Putamen (tissue), 1 donor: ENCODE measurements around the gene PHKB.

ENCODE experiments used
- DNase-seq: peaks from one replicate; pipeline ENCODE4 v3.0.0-alpha.2; 2016; ENCODE audit warnings: low spot score

Gene PHKB

DNA sequence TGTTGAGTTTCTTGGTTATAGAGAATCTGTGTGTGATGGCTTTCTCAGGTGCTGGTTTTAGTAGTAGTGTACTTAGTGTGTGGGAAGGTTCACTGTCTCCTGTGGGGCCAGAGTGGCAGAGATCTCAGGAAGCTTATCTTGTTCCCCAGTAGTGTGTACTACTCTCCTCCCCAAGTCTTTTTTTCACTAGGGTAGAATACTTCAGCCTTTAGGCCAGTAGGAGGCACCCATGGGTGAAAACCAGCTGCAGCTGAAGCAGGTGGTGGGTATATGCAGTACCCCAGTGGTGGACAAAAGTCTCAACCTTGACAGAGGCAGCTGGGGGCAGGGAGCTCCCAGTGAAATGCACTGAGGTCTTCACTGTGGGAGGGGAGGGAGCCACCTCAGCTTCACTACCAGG, 109.9 kb downstream of the PHKB start:
- no peak for DNase-seq

DNA sequence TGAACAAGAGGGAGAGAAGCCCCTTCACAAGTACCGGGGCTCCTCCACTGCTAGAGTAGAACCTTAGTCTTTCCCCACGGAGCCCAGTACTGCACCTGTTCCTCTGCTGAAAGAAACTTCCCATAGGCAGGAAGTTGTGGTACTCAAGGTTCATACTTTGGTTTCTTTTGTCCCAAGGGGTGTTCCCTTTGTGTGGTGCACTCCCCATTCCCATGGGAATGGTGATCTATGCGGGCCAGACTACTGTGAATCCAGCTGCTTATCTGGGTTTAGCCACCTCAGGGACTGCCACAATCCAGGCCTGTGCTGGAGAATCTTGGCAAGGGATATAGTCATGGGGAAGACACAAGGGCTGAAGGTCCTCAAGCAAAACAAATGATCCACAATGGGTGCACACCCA, 110.6 kb downstream of the PHKB start:
- DNase-seq: no peak

DNA sequence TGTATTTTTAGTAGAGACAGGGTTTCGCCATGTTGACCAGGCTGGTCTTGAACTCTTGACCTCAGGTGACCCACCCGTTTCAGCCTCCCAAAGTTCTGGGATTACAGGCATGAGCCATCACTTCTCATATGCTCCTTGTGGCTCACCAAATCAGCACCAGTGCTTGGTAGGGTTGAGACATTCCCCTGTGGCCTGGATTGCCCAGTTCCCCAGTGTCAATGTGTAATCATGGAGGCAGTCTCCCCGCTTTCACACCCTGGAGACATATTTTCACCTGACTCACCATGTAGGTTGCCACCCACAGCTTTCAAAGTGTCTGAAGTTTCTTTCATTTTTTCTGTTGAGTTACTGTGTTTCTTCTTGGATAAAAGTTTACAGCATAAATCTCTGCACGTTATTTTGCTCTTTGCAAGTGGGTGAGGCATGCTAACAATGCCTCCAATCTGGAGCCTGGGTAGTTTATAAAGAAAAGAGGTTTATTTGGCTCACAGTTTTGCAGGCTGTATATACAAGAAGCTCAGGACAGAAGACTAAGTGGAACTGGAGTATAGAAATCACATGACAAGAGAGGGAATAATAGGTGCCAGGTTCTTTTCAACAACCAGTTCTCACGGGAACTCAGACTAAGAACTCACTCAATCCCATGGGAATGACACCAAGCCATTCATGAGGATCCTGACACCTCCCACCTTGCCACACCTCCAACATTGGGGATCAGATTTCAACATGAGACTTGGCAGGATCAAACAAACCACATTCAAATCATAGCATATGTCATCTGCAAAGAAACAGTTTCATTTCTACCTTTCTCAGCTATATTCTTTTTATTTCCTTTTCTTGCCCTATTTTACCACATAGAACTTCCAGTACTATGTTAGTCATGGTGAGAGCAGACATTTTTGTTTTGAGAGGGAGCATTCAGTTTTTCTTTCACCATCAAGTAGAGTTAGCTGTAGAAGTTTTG, 113.2 kb downstream of the PHKB start:
- no peak for DNase-seq

DNA sequence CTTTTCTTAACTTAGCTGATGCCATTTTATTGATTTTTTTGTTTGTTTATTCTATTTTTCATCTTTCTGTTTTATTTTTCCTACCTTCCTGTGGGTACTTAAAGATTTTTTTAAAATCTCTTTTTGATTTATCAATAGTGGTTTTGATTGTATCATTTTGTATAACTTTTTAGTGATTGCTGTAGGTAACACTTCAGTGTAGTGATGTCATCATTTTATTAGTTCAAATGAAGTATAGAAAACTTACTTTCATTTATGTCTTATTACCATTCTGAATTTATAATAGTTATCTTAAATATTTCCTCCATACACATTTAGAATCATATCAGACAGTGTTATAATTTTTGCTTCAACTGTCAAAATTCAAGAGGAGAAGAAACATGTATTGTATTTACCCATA, 115.9 kb downstream of the PHKB start:
- no peak for DNase-seq

DNA sequence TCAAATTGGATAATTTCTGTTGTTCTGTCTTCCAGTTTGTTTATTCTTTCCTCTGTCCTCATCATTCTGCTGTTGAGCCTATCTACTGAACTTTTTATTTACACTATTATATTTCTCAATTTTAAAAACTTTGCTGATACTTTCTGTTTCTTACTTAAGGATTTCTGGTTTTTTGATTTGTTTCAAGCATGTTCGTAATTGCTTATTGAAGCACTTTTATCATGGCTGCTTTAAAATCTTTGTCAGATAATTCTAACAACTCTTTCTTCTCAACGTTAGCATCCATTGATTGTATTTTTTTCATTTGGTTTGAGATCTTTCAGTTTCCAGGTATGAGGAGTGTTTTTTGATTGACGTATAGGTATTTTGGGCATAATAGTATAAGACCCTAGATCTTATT, 116.9 kb downstream of the PHKB start:
- no peak for DNase-seq

DNA sequence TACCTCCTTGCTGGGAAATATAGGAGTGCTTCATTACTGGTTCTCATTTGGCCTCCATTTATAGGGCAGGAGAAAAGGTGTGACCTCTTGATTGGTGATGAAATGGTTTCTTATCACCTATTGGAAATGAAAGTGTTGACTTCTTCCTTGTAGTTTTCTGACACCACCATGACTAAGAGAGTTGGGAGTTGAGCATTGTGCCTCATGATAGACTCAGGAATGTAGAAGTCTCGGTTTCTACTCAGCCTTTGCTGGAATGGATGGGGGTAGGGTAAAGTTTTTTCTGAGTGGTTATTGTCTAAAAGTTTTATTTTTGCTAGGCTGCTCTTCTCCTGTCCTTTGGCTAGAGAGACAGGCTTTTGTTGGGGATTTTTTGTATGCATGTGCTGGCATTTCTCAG, 117.4 kb downstream of the PHKB start:
- DNase-seq: no peak

DNA sequence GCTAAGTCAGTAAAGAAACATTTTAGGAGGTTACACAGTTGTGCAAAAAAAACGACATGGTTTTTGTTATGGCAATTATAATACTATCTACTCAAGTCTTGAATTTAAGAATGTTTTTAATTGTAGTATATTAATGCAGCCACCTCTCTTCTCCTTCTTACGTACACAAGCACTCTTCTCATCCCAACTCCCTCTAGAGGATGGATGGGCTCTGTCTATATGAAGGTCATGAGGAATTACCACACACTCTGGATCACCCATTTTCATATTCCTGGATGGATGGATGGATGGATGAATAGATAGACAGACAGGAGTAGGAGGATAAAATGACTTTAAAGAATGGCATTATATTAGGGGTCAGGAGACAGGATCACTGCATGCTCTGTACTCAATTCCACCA, 120.0 kb downstream of the PHKB start:
- DNase-seq: no peak

DNA sequence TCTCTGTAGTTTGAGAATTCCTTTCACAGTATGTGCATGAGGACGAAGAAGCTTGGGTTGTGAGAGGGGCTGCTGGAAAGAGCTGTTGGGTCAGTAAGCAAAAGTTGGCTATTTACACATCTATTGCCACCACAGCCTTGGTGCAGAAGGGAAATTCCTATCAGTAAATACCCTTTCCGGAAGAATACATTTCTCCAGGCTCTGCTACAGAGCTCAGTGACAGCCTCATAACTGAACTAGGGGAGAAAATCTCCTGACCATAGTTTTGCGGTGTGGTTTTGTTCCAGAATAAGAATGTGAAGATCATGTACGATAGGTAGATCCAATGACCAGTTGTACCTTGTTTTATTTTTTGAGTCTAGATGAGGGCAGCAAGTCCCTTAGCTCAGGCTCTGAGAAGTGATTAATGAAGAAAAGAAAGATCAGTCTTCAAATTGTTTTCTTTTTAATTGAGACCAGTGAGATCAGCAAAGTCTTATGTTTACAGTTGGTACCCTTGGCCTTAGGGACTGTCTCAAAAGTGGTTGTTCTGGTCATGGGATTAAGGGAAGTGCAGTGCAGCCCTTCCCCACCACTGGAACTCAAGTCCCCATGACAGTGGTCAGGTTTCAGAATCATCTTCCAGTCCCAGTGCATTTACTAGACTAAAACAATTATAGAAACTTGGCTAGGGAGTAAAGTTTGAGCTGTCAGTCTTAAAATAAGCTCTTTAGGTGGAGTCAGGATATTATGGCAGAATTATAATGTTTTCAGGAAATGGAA, 123.5 kb downstream of the PHKB start:
- no peak for DNase-seq

DNA sequence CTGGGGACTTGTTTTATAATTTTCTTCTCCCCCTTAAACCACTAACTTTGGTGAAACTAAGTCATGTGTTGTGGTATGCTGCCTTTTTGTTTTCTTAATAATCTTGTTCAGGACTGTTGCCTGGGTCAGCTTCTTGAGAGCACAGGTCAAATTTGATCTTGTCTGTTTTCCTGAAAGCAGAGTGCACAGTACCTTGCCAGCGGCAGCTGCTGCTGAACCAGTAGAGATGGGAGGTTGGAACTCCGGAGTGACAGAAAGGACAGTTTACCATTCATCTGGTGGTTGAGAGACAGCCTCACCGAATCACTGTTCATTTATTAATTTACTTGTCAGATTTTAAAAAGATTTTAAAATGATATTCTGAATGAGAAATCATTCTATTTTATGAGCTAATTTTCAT, 125.0 kb downstream of the PHKB start:
- DNase-seq: no peak

DNA sequence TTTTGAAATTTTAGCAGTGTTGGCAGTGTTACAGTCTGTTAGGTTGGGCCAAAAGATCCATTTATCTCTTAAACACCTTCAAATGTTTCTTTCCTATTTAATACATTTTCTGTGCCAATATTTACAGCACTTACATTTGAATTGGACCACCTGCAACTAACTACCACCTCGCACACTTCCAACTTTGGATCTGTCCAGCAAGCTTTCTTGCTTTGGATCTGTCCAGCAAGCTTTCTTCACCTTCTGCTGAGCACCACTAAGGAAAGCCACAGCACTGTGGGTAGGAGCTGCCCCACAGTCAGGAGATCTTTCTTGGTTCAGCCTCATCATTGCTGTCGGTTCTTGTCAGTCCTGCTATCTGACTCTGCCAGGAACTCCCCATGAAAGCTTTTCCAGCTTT, 129.3 kb downstream of the PHKB start:
- no peak for DNase-seq

DNA sequence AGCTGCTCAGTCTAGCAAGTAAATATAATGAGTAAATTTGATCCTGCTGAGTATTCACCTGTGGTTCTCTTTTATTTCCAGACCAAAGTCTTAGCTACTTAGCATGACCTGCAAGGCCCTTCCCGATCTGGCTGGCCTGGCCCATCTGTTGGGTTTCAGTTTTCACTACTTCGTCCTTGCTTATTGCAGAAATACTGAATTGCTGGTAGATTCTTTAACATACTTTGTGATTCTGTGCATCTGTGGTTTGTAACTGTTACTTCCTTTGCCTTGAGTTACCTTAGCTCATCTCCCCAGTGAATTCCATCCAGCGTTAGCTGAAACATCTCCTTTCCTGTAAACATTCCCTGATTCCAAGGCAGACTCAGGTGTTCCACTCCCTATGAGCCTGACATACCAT, 131.1 kb downstream of the PHKB start:
- DNase-seq: no peak

DNA sequence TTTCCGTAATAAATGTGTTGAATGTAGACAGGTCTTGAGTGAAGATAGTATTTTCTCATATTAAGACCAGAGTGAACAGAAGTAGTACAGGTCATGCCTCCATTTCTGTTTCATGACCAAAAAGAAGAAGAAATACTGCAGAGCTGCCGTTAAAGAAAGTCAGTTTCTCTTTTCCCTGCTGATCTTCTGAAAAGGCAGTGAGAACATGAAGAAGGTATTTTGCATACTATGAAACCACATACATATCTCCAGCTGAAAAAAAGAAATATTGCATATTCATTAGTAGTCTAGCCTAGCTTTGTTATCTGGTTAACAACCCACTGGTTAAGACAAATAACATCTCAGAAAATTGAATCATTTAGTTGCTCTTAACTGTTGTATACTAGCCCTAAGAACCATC, 138.4 kb downstream of the PHKB start:
- no peak for DNase-seq

DNA sequence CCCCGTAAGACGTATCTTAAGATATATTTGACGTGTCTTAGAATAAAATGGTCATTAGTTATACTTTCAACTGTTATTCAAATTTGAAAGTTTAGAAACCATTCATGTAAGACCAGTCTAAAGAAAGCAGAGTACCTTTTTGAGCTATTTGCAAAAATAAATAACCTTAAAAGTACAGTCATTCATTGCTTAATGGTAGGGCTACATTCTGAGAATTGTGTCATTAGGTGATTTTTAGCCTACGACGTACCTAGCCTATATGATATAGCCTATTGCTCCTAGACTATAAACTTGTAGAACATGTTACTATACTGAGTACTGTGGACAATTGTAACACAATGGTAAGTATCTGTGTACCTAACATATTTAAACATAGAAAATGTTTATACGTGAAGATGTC, 139.2 kb downstream of the PHKB start:
- no peak for DNase-seq

DNA sequence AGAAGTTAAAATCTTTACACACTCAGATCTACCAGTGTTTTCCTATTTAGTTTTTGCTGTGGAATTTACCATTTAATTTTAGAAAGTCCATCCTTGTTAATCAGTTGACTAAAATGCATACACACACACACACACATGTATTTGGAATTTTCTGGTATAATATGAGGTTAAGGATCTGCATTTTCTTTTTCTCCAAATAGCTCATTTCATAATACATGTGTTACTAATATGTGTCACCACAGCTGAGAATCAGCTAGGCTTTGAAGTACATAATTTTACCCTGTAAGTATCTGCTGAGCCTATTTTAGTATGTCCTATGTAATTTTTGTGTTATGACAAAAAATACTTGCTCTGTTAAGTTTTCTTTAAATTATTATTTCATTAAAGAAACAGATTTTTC, 143.2 kb downstream of the PHKB start:
- no peak for DNase-seq

DNA sequence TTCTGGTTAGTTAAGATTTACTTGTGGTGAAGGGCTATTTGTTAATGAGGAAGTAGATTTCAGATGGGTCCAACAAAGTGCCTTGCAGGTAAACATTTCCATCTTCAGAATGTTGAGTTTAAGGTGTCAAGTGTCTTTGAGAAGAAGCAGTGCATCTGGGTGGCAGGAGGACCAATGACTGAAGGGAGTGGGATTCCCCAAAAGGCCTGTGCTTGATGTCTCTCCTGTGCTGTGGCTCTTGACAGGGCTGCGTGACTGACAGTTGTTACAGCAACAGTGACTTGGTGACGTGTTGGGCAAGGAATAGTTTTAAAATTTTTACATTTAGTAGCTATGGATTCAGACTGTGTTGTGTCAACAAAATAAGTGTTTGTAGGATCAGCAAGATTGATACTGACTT, 149.9 kb downstream of the PHKB start:
- no peak for DNase-seq

DNA sequence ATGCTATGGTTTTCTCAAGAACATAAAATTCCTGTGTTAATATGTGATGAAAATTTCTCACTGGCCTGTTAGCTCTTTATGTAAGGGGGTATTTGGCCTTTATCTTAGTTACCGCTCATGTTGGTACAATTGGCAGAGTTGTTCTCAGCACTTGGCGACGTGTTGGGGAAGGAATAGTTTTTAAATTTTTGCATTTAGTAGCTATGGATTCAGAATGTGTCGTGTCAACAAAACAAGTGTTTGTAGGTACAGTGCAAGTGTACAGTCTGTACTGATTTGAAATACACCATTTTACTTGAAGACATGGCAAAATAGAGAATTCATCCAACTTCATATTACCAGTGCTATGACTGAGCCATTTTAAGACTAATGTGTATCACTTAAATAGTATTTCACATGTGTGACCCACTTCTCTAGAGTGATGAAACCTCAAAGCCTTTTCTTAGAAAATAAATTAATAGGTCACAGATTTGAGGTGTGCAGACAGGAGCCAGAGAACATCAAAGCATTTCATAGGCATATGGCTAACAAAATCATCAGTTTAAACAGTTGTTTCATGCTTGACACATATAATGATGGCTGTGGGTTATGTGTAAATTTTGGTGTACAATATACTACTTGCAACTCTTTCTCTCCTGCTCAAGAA, 150.8 kb downstream of the PHKB start:
- no peak for DNase-seq

DNA sequence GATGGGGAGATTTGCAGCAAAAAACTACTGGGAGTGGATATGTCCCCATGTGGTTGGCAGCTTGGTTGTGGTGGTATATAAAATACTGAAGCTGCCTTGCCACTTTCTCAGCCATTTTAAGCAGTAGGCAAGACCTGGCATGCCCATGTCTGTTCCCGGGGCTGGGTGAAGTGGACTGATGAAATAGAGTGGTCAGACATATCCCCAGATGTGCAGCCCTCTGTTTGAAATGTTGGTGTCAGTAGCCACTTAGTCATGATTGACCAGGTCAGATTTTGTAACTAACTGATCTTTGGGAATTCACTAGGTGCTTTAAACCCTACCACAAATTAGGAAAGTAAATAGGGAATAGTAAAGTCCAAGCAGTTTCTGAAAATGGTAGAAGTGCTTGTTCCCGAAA, 151.6 kb downstream of the PHKB start:
- no peak for DNase-seq

DNA sequence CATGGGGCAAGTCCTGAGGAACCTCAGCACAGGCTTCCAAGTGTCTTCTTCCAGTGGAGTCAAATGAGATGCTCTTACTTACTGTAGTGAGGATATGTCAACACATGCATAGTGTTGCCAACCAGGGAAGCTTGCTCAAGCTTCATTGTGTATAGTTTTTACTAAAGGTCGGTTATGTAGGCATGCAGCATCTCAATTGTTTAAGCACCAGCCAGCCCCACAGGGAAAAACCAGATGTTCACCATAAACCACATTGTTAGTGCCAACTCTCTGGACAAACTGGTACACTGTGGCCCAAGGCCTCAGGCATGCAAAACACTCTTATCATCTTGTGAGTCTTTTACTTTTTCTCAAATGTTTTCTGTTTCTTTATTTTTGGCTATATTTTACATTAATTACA, 152.1 kb downstream of the PHKB start:
- DNase-seq: no peak

DNA sequence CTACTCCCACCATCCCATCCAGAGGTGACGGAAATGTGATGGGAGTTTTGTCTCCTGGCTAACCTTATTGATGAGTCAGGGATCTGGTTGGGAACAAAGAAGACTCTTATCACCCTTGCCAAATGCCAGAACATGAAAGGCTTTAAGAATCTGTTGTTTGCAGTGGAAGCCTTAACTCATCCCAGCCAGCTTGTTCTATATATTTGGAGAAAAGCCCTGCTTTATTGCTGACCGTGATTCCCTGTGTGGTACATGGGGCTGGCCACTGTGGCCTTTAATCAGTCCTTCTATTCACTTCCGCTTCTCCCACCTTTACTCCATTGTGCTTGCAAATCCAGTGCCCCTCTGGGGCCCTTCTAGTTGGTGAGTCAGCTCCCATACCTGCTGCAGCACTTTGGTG, 156.6 kb downstream of the PHKB start:
- DNase-seq: no peak

DNA sequence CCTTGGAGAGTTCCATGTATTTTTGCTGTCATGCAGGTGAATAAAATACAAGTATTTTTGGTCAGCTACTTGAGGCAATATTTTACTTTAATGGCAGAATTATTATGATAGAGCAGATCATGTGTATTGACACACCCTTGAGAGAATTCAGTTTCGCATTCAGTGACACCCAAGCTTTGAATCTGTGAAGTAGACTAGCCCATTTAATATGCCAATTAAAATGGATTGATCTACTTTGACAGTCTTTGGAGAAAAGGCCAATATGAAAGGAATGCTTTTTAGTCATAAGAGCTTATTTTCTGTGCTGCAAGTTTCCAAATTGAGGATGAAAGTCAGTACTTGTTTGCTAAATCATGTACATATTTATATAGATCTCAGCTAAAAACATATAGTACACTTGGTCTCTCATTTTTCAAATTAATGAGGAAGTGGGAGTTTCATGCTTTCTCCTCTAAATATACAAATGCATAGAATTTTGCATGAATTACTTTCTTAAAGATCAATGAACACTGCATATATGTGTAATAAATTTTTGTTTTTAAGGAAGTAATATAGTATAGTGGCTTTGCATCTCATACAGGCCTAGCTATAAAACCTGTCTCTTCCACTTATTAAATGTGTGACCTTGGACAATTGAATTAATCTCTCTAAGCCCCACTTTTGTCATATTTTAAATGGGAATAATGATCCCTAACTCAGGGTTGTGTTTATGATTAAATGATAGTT, 161.5 kb downstream of the PHKB start:
- no peak for DNase-seq

DNA sequence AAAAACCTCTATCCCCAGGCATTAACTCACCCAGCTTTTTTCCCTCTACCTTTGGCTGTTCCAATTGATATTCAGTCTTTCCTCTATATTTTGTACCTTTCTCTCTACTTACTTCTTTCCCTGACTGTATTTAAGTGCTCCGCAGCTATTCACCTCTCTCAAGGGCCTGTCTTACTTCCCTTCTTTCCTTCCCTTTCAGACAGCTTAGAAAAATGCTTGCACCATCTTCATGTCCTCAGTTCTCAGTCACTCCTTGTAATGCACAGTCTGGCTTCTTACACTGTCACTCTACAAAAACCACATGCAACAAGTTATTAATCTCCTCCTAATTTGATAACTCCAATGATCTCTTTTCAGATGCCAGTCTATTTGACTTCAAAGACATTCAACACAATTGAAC, 163.4 kb downstream of the PHKB start:
- no peak for DNase-seq

DNA sequence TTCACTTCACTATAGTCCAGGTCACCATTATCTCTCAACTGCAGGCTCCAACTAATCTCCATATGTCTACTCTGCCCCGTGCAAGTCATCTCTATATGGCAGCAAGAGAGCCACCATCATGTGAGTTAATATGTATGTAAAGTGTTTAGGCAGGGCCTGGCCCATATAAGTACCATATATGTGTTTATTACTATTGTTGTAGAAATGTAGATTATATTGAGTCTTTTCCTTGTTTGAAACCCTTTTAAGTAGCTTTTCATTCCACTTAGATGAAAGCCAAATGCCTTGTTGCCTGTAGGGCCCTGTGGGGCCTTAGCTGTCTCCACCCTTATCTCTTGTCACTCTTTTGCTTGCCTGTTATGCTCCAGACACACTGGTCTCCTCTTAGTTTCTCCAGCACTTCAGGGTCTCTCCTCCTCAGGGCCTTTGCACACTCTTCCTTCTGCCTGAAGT, 164.0 kb downstream of the PHKB start:
- no peak for DNase-seq
